H1 (cell line): Measurements from ENCODE around the gene RBBP8.

Experiments
- CTCF ChIP-seq, 3 experiments: IDR thresholded peaks; 1 replicate in 2 of 3; 2 replicates in 1 of 3; pipeline versions ENCODE4 v1.5.1 to v1.6.1; 2011; ENCODE audit warnings: low read length in 3 of 3, mild to moderate bottlenecking in 3 of 3, inconsistent platforms in 2 of 3, low read depth in 1 of 3, moderate library complexity in 1 of 3; ENCODE audit not compliant: insufficient read depth in 1 of 3; ENCODE audit errors: control extremely low read depth in 1 of 3
- EP300 ChIP-seq, 2 experiments: IDR thresholded peaks; 1 replicate in 1 of 2; 2 replicates in 1 of 2; pipeline ENCODE4 v1.6.1; 2011 to 2012; ENCODE audit warnings: low read depth in 2 of 2, low read length in 2 of 2, mild to moderate bottlenecking in 2 of 2, borderline replicate concordance in 1 of 2, inconsistent platforms in 1 of 2, moderate library complexity in 1 of 2
- NRF1 ChIP-seq: IDR thresholded peaks from 2 replicates; pipeline ENCODE4 v1.6.1; 2011; ENCODE audit warnings: mild to moderate bottlenecking, low read depth, low read length, improper control_type of control experiment
- TAF1 ChIP-seq: IDR thresholded peaks from 2 replicates; pipeline ENCODE4 v1.6.1; 2011; ENCODE audit warnings: mild to moderate bottlenecking, low read depth, low read length
- TF ChIP-seq, protein P1 (sequence below): IDR thresholded peaks from 2 replicates; pipeline ENCODE4 v1.6.1; 2011; ENCODE audit warnings: low read depth, mild to moderate bottlenecking, low read length; ENCODE audit not compliant: insufficient read depth

- no peak for TF ChIP-seq CTCF (IDR thresholded peaks at IDR 0.05; ENCODE audit: control extremely low read depth in 1 of 3, insufficient read depth in 1 of 3, low read depth in 1 of 3, low read length in 3 of 3)
- no peak for TF ChIP-seq EP300 (IDR thresholded peaks at IDR 0.05; ENCODE audit: borderline replicate concordance in 1 of 2, low read depth in 2 of 2, low read length in 2 of 2)
- TF ChIP-seq, protein P1, sequence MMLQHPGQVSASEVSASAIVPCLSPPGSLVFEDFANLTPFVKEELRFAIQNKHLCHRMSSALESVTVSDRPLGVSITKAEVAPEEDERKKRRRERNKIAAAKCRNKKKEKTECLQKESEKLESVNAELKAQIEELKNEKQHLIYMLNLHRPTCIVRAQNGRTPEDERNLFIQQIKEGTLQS: no peak
- no peak for TF ChIP-seq TAF1
- no peak for TF ChIP-seq NRF1
These were observed 48.4 kb downstream of the RBBP8 start for GRCh38 chr18:22981274-22982133.
